ENCODE measurements around the gene DAB2IP. TPM values are rescaled to one million over a fixed set of nuclear protein-coding genes. Genes with fewer than 3 reads are reported as not detected.

The DAB2IP gene
- total and polyA plus RNA-seq, 5 donors: 25.5 to 55.0 (median 42.1) TPM

- Histone ChIP-seq H3K4me1 (ENCODE audit: control insufficient read depth, insufficient read depth, low read length) (peaks cover 10% of the 10 kb centered on the region), H3K27ac (ENCODE audit: low read length) (no peak overlapping the region), H3K27me3 (ENCODE audit: control insufficient read depth, insufficient read depth) (no peaks in the 10 kb centered on the region), H3K9me3 (ENCODE audit: control insufficient read depth, low read length) (no peaks in the 10 kb centered on the region), H3K4me3 (ENCODE audit: low read length) (no peak overlapping the region)
- DNase-seq (peak in 1 of 3 donors; percentile 28), ATAC-seq (no peak)
- intact Hi-C loops (cut with DNase I): loop anchor here in 2 of 4 donors (5.0 to 10.0 kb wide), 2 partner anchors 45 to 48 kb away; no protein-coding TSS in a partner anchor
- 84% methylated on average over 10 of the region's 10 CpGs for WGBS
Measured at GRCh38 chr9:121636978-121637712, 14.3 kb upstream of the DAB2IP start.

GRCh38 chr9:121637713-121638220 lies 13.7 kb upstream of the DAB2IP start:
- Histone ChIP-seq H3K27me3 (ENCODE audit: control insufficient read depth, insufficient read depth) (no peaks in the 10 kb centered on the region), H3K4me3 (ENCODE audit: low read length) (no peak overlapping the region), H3K27ac (ENCODE audit: low read length) (no peak overlapping the region), H3K9me3 (ENCODE audit: control insufficient read depth, low read length) (no peaks in the 10 kb centered on the region), H3K4me1 (ENCODE audit: control insufficient read depth, insufficient read depth, low read length) (peaks cover 10% of the 10 kb centered on the region)
- intact Hi-C loops (cut with DNase I): loop anchor here in 2 of 4 donors (5.0 to 10.0 kb wide), 2 partner anchors 45 to 47 kb away; no protein-coding TSS in a partner anchor
- DNase-seq: peak in 1 of 3 donors; percentile 60
- WGBS: 57% methylated on average over 8 of the region's 8 CpGs
- no peak for ATAC-seq

- Histone ChIP-seq H3K4me1 (ENCODE audit: control insufficient read depth, insufficient read depth, low read length) (peaks cover 10% of the 10 kb centered on the region), H3K27ac (ENCODE audit: low read length) (no peak overlapping the region)
- no peak for DNase-seq
Measured at GRCh38 chr9:121638399-121638798, 13.0 kb upstream of the DAB2IP start.

GRCh38 chr9:121638901-121639592 lies 12.4 kb upstream of the DAB2IP start:
- no peak for ATAC-seq
- no peak for DNase-seq

More at GRCh38 chr9:121638399-121638798, 13.0 kb upstream of the DAB2IP start:
- WGBS: 95% methylated on average over 8 of the region's 8 CpGs
- H3K9me3 ChIP-seq (ENCODE audit: control insufficient read depth, low read length): no peaks in the 10 kb centered on the region
- ATAC-seq: no peak
- no peak overlapping the region for H3K4me3 ChIP-seq (ENCODE audit: low read length)
- intact Hi-C loops (cut with DNase I): loop anchor here in 2 of 4 donors (5.0 to 10.0 kb wide), 2 partner anchors 44 to 46 kb away; no protein-coding TSS in a partner anchor
- H3K27me3 ChIP-seq (ENCODE audit: control insufficient read depth, insufficient read depth): no peaks in the 10 kb centered on the region

GRCh38 chr9:121639619-121640018 lies 11.8 kb upstream of the DAB2IP start:
- Histone ChIP-seq H3K27ac (ENCODE audit: low read length) (no peak overlapping the region), H3K27me3 (ENCODE audit: control insufficient read depth, insufficient read depth) (no peaks in the 10 kb centered on the region), H3K9me3 (ENCODE audit: control insufficient read depth, low read length) (no peaks in the 10 kb centered on the region), H3K4me3 (ENCODE audit: low read length) (no peak overlapping the region), H3K4me1 (ENCODE audit: control insufficient read depth, insufficient read depth, low read length) (peaks cover 9% of the 10 kb centered on the region)
- intact Hi-C loops (cut with DNase I): loop anchor here in 2 of 4 donors (2.0 to 10.0 kb wide), 3 partner anchors 43 to 353 kb away; no protein-coding TSS in a partner anchor
- ATAC-seq (no peak), DNase-seq (peak in 1 of 3 donors; percentile 23)
- WGBS: 90% methylated on average over 6 of the region's 6 CpGs

More at GRCh38 chr9:121638901-121639592, 12.4 kb upstream of the DAB2IP start:
- Histone ChIP-seq H3K4me3 (ENCODE audit: low read length) (no peak overlapping the region), H3K27ac (ENCODE audit: low read length) (no peak overlapping the region), H3K27me3 (ENCODE audit: control insufficient read depth, insufficient read depth) (no peaks in the 10 kb centered on the region), H3K9me3 (ENCODE audit: control insufficient read depth, low read length) (no peaks in the 10 kb centered on the region), H3K4me1 (ENCODE audit: control insufficient read depth, insufficient read depth, low read length) (peaks cover 10% of the 10 kb centered on the region)
- WGBS: 90% methylated on average over 5 of the region's 5 CpGs
- intact Hi-C loops (cut with DNase I): loop anchor here in 2 of 4 donors (5.0 to 10.0 kb wide), 2 partner anchors 43 to 46 kb away; no protein-coding TSS in a partner anchor

GRCh38 chr9:121640076-121640475 lies 11.4 kb upstream of the DAB2IP start:
- H3K27me3 ChIP-seq (ENCODE audit: control insufficient read depth, insufficient read depth): no peaks in the 10 kb centered on the region
- no peak overlapping the region for H3K27ac ChIP-seq (ENCODE audit: low read length)
- no peaks in the 10 kb centered on the region for H3K9me3 ChIP-seq (ENCODE audit: control insufficient read depth, low read length)
- H3K4me1 ChIP-seq (ENCODE audit: control insufficient read depth, insufficient read depth, low read length): peaks cover 6% of the 10 kb centered on the region
- ATAC-seq: peak; percentile 73 to 79
- DNase-seq: peak; percentile 70 to 89 (median 86)
- intact Hi-C loops (cut with DNase I): loop anchor here in 1 of 4 donors (2.0 kb wide), 1 partner anchor 353 kb away; no protein-coding TSS in a partner anchor
- H3K4me3 ChIP-seq (ENCODE audit: low read length): no peak overlapping the region
- 76% methylated on average over 9 of the region's 9 CpGs for WGBS

GRCh38 chr9:121640491-121641223 lies 10.8 kb upstream of the DAB2IP start:
- intact Hi-C loops (cut with DNase I): loop anchor here in 1 of 4 donors (2.0 kb wide), 1 partner anchor 352 kb away; no protein-coding TSS in a partner anchor
- no peak overlapping the region for H3K27ac ChIP-seq (ENCODE audit: low read length)

GRCh38 chr9:121641224-121641611 lies 10.2 kb upstream of the DAB2IP start:
- H3K4me3 ChIP-seq (ENCODE audit: low read length): no peak overlapping the region
- intact Hi-C loops (cut with DNase I): loop anchor here in 1 of 4 donors (2.0 kb wide), 1 partner anchor 352 kb away; no protein-coding TSS in a partner anchor
- H3K27me3 ChIP-seq (ENCODE audit: control insufficient read depth, insufficient read depth): no peaks in the 10 kb centered on the region
- H3K4me1 ChIP-seq (ENCODE audit: control insufficient read depth, insufficient read depth, low read length): peaks cover 11% of the 10 kb centered on the region
- H3K9me3 ChIP-seq (ENCODE audit: control insufficient read depth, low read length): no peaks in the 10 kb centered on the region
- no peak for ATAC-seq
- DNase-seq: no peak
- no peak overlapping the region for H3K27ac ChIP-seq (ENCODE audit: low read length)
- 83% methylated on average over 2 of the region's 2 CpGs for WGBS

More at GRCh38 chr9:121640491-121641223, 10.8 kb upstream of the DAB2IP start:
- ATAC-seq: peak; percentile 18 to 55
- no peak overlapping the region for H3K4me3 ChIP-seq (ENCODE audit: low read length)
- H3K4me1 ChIP-seq (ENCODE audit: control insufficient read depth, insufficient read depth, low read length): peaks cover 9% of the 10 kb centered on the region
- H3K9me3 ChIP-seq (ENCODE audit: control insufficient read depth, low read length): no peaks in the 10 kb centered on the region
- DNase-seq: peak in 1 of 3 donors; percentile 54
- H3K27me3 ChIP-seq (ENCODE audit: control insufficient read depth, insufficient read depth): no peaks in the 10 kb centered on the region
- WGBS: 51% methylated on average over 2 of the region's 2 CpGs

- Histone ChIP-seq H3K4me3 (ENCODE audit: low read length) (no peak overlapping the region), H3K27ac (ENCODE audit: low read length) (no peak overlapping the region), H3K27me3 (ENCODE audit: control insufficient read depth, insufficient read depth) (no peaks in the 10 kb centered on the region), H3K9me3 (ENCODE audit: control insufficient read depth, low read length) (no peaks in the 10 kb centered on the region), H3K4me1 (ENCODE audit: control insufficient read depth, insufficient read depth, low read length) (peaks cover 7% of the 10 kb centered on the region)
- no peak for ATAC-seq
- WGBS: 56% methylated on average over 3 of the region's 3 CpGs
- peak in 1 of 3 donors; percentile 14 for DNase-seq
- intact Hi-C loops (cut with DNase I): no loop called here
Measured at GRCh38 chr9:121642758-121643157, 8.7 kb upstream of the DAB2IP start.

- H3K4me3 ChIP-seq (ENCODE audit: low read length): no peak overlapping the region
- H3K27ac ChIP-seq (ENCODE audit: low read length): no peak overlapping the region
- 88% methylated on average over 3 of the region's 3 CpGs for WGBS
- H3K9me3 ChIP-seq (ENCODE audit: control insufficient read depth, low read length): no peaks in the 10 kb centered on the region
- intact Hi-C loops (cut with DNase I): no loop called here
- H3K27me3 ChIP-seq (ENCODE audit: control insufficient read depth, insufficient read depth): no peaks in the 10 kb centered on the region
- H3K4me1 ChIP-seq (ENCODE audit: control insufficient read depth, insufficient read depth, low read length): peaks cover 7% of the 10 kb centered on the region
- DNase-seq (peak in 1 of 3 donors; percentile 0), ATAC-seq (no peak)
Measured at GRCh38 chr9:121643473-121643872, 8.0 kb upstream of the DAB2IP start.

All from right cardiac atrium (tissue), 5 donors.